Thoracic aorta (tissue), 2 donors: ENCODE data around the gene WDR3. TPM values are rescaled to one million over a fixed set of nuclear protein-coding genes. Genes with fewer than 3 reads are reported as not detected.

Experiments
- ATAC-seq: fragments of 150-250 bp; one replicate; pipeline ENCODE4 v1.8.0; 2017; ENCODE audit warnings: low read depth; ENCODE audit not compliant: insufficient number of reproducible peaks, low FRiP score
- DNase-seq: peaks from one replicate; pipeline ENCODE4 v3.0.0-alpha.2; 2020; ENCODE audit warnings: low spot score
- H3K27ac ChIP-seq, 2 donors: fragments of 200-600 bp; sonication (generic); 1 replicate in 1 of 2; 2 replicates in 1 of 2; pipeline ENCODE4 v1.5.1; 2016; ENCODE audit warnings: mild to moderate bottlenecking in 2 of 2, moderate library complexity in 2 of 2
- H3K27me3 ChIP-seq: fragments of 200-600 bp; sonication (generic); replicated peaks from 2 replicates; pipeline ENCODE4 v1.6.0; 2016; ENCODE audit warnings: mild to moderate bottlenecking; ENCODE audit not compliant: insufficient read depth
- H3K36me3 ChIP-seq: fragments of 200-600 bp; sonication (generic); one replicate; pipeline ENCODE4 v1.5.1; 2016
- H3K4me1 ChIP-seq, 2 donors: fragments of 200-600 bp; sonication (generic); 1 replicate in 1 of 2; 2 replicates in 1 of 2; pipeline versions ENCODE4 v1.5.1 to v1.6.0; 2016; ENCODE audit warnings: low read depth in 2 of 2, mild to moderate bottlenecking in 1 of 2; ENCODE audit not compliant: control insufficient read depth in 1 of 2
- H3K4me3 ChIP-seq: fragments of 200-600 bp; sonication (generic); 2 replicates; pipeline ENCODE4 v1.5.1; 2016; ENCODE audit warnings: mild to moderate bottlenecking
- H3K9me3 ChIP-seq: fragments of 200-600 bp; sonication (generic); 2 replicates; pipeline ENCODE4 v1.5.1; 2016
- CTCF ChIP-seq: fragments of 200-600 bp; sonication (generic); IDR thresholded peaks from one replicate; pipeline ENCODE4 v1.5.1; 2019; ENCODE audit warnings: antibody characterized with exemption
- total RNA-seq, 2 donors: library from RNA; depleted of rRNA; stranded (reverse); fragments of >200 nt; gene quantifications; one replicate each; pipeline versions ENCODE4 v1.1.0 to v1.2.3, GENCODE V29; 2016

WDR3 gene
- total RNA-seq, 2 donors from 2014 or later, result 4.5 to 22.8 TPM

- Histone ChIP-seq H3K4me1 (peaks cover 9 to 20% of the 10 kb centered on the region in 2 donors), H3K27ac (no peak overlapping the region), H3K4me3 (no peak overlapping the region), H3K36me3 (no peaks in the 10 kb centered on the region), H3K27me3 (no peaks in the 10 kb centered on the region), H3K9me3 (no peaks in the 10 kb centered on the region)
- ATAC-seq (no peak), DNase-seq (no peak)
- no peak for TF ChIP-seq CTCF
Observed at GRCh38 chr1:117925981-117926380, 3.6 kb upstream of the WDR3 start.

- Histone ChIP-seq H3K4me1 (peaks cover 11 to 28% of the 10 kb centered on the region in 2 donors), H3K36me3 (no peaks in the 10 kb centered on the region), H3K27ac (peak overlapping the region; percentile 62 to 75), H3K4me3 (peak overlapping the region; percentile 92), H3K9me3 (no peaks in the 10 kb centered on the region), H3K27me3 (no peaks in the 10 kb centered on the region)
- ATAC-seq, result peak; percentile 62
- no peak for TF ChIP-seq CTCF
- DNase-seq, result peak; percentile 10
Observed at GRCh38 chr1:117928881-117929342, 627 bp upstream of the WDR3 start.

- no peaks in the 10 kb centered on the region for H3K36me3 ChIP-seq
- no peaks in the 10 kb centered on the region for H3K9me3 ChIP-seq
- no peaks in the 10 kb centered on the region for H3K27me3 ChIP-seq
- H3K4me1 ChIP-seq, result peaks cover 11 to 28% of the 10 kb centered on the region in 2 donors
- DNase-seq (no peak), ATAC-seq (no peak)
- peak overlapping the region in 1 of 2 donors; percentile 28 for H3K27ac ChIP-seq
- peak overlapping the region; percentile 92 for H3K4me3 ChIP-seq
- TF ChIP-seq CTCF, result no peak
Observed at GRCh38 chr1:117930173-117930447, 571 bp downstream of the WDR3 start.

GRCh38 chr1:117930484-117930883 lies 945 bp downstream of the WDR3 start:
- TF ChIP-seq CTCF, result no peak
- H3K27ac ChIP-seq, result no peak overlapping the region
- no peak for ATAC-seq
- no peak for DNase-seq
- peaks cover 11 to 28% of the 10 kb centered on the region in 2 donors for H3K4me1 ChIP-seq
- no peaks in the 10 kb centered on the region for H3K9me3 ChIP-seq
- no peaks in the 10 kb centered on the region for H3K27me3 ChIP-seq
- peak overlapping the region; percentile 92 for H3K4me3 ChIP-seq
- H3K36me3 ChIP-seq, result no peaks in the 10 kb centered on the region

GRCh38 chr1:117932576-117932975 lies 3.0 kb downstream of the WDR3 start:
- TF ChIP-seq CTCF, result no peak
- H3K4me3 ChIP-seq, result no peak overlapping the region
- DNase-seq, result no peak
- no peak for ATAC-seq
- peaks cover 11 to 28% of the 10 kb centered on the region in 2 donors for H3K4me1 ChIP-seq
- no peaks in the 10 kb centered on the region for H3K27me3 ChIP-seq
- no peaks in the 10 kb centered on the region for H3K9me3 ChIP-seq
- no peak overlapping the region for H3K27ac ChIP-seq
- peaks cover 11% of the 10 kb centered on the region for H3K36me3 ChIP-seq
